ENCODE data around the gene ZIM2. TPM values are rescaled to one million over a fixed set of nuclear protein-coding genes. Genes with fewer than 3 reads are reported as not detected.

Gene ZIM2
- total RNA-seq, 1 experiment from 2014 or later = not detected

DNA sequence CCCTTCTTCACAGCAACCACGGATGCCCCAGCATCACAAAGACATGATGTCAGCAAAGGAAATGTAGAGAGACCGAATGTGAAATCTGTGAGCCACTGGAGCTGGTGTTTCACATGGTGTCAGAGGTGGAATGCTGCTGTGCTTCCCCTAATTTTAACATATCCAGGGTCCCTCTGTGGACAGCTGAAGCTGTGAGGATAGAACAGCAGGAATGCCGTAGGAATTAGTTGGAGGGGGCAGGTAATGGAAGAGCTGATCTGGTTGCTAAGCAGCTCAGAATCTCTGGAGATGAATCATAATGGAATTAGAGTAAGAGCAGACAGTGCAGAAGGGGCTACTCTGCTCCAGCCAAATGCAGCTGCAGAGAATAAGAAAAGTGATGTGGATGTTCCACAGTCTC, 100.0 kb downstream of the ZIM2 start (continued):
- no peak for TF ChIP-seq ATF2 (CRISPR knock-in tag; IDR thresholded peaks at IDR 0.05; ENCODE audit: borderline replicate concordance, low read depth)
- TF ChIP-seq, protein P1, sequence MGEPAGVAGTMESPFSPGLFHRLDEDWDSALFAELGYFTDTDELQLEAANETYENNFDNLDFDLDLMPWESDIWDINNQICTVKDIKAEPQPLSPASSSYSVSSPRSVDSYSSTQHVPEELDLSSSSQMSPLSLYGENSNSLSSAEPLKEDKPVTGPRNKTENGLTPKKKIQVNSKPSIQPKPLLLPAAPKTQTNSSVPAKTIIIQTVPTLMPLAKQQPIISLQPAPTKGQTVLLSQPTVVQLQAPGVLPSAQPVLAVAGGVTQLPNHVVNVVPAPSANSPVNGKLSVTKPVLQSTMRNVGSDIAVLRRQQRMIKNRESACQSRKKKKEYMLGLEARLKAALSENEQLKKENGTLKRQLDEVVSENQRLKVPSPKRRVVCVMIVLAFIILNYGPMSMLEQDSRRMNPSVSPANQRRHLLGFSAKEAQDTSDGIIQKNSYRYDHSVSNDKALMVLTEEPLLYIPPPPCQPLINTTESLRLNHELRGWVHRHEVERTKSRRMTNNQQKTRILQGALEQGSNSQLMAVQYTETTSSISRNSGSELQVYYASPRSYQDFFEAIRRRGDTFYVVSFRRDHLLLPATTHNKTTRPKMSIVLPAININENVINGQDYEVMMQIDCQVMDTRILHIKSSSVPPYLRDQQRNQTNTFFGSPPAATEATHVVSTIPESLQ (CRISPR knock-in tag; IDR thresholded peaks at IDR 0.05) = no peak
- TF ChIP-seq NFE2L1 (CRISPR knock-in tag; IDR thresholded peaks at IDR 0.05) = no peak
- TF ChIP-seq GABPB1 (CRISPR knock-in tag; IDR thresholded peaks at IDR 0.05) = no peak

DNA sequence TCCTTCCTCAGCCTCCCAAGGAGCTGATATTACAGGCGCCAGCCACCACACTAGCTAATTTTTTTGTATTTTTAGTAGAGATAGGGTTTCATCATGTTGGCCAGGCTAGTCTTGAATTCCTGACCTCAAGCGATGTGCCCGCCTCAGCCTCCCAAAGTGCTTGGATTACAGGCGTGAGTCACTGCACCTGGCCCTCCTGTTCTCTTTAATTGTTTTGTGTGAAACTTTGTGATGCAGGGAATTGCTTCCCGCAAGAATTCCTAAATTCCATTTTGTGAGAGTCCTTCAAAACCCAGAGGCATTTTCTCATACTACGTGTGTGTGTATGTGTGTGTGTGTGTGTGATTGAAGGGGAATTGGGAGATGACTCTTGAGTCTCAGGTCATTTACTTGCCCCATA, 104.0 kb downstream of the ZIM2 start:
- ATAC-seq (no peak), DNase-seq (ENCODE audit: low spot score) (no peak)
- no peaks in the 10 kb centered on the region for H3K4me1 Mint-ChIP-seq
- TF ChIP-seq TEAD4 (CRISPR knock-in tag; IDR thresholded peaks at IDR 0.05) = no peak
- TF ChIP-seq, protein P2, sequence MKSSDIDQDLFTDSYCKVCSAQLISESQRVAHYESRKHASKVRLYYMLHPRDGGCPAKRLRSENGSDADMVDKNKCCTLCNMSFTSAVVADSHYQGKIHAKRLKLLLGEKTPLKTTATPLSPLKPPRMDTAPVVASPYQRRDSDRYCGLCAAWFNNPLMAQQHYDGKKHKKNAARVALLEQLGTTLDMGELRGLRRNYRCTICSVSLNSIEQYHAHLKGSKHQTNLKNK (CRISPR knock-in tag; IDR thresholded peaks at IDR 0.05) = no peak
- TF ChIP-seq, protein P3, sequence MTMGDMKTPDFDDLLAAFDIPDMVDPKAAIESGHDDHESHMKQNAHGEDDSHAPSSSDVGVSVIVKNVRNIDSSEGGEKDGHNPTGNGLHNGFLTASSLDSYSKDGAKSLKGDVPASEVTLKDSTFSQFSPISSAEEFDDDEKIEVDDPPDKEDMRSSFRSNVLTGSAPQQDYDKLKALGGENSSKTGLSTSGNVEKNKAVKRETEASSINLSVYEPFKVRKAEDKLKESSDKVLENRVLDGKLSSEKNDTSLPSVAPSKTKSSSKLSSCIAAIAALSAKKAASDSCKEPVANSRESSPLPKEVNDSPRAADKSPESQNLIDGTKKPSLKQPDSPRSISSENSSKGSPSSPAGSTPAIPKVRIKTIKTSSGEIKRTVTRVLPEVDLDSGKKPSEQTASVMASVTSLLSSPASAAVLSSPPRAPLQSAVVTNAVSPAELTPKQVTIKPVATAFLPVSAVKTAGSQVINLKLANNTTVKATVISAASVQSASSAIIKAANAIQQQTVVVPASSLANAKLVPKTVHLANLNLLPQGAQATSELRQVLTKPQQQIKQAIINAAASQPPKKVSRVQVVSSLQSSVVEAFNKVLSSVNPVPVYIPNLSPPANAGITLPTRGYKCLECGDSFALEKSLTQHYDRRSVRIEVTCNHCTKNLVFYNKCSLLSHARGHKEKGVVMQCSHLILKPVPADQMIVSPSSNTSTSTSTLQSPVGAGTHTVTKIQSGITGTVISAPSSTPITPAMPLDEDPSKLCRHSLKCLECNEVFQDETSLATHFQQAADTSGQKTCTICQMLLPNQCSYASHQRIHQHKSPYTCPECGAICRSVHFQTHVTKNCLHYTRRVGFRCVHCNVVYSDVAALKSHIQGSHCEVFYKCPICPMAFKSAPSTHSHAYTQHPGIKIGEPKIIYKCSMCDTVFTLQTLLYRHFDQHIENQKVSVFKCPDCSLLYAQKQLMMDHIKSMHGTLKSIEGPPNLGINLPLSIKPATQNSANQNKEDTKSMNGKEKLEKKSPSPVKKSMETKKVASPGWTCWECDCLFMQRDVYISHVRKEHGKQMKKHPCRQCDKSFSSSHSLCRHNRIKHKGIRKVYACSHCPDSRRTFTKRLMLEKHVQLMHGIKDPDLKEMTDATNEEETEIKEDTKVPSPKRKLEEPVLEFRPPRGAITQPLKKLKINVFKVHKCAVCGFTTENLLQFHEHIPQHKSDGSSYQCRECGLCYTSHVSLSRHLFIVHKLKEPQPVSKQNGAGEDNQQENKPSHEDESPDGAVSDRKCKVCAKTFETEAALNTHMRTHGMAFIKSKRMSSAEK (CRISPR knock-in tag; IDR thresholded peaks at IDR 0.05; ENCODE audit: borderline replicate concordance) = no peak
- peaks cover 9% of the 10 kb centered on the region for H3K27me3 Mint-ChIP-seq (ENCODE audit: low read depth)
- H3K9me3 Mint-ChIP-seq = peaks cover 81% of the 10 kb centered on the region
- POLR2A ChIA-PET = no interaction called here
- peaks cover 72% of the 10 kb centered on the region for H3K36me3 Mint-ChIP-seq
- H3K4me3 Mint-ChIP-seq = no peak overlapping the region
- H3K27ac Mint-ChIP-seq = no peak overlapping the region
- CTCF ChIA-PET = no interaction called here

- peaks cover 72% of the 10 kb centered on the region for H3K36me3 Mint-ChIP-seq
- ChIA-PET CTCF (no interaction called here), POLR2A (no interaction called here)
- no peak overlapping the region for H3K4me3 Mint-ChIP-seq
- H3K9me3 Mint-ChIP-seq = peaks cover 82% of the 10 kb centered on the region
- H3K27me3 Mint-ChIP-seq (ENCODE audit: low read depth) = peaks cover 8% of the 10 kb centered on the region
- no peak overlapping the region for H3K27ac Mint-ChIP-seq
- DNase-seq (ENCODE audit: low spot score) (no peak), ATAC-seq (no peak)
- H3K4me1 Mint-ChIP-seq = no peaks in the 10 kb centered on the region
- TF ChIP-seq, protein P4, sequence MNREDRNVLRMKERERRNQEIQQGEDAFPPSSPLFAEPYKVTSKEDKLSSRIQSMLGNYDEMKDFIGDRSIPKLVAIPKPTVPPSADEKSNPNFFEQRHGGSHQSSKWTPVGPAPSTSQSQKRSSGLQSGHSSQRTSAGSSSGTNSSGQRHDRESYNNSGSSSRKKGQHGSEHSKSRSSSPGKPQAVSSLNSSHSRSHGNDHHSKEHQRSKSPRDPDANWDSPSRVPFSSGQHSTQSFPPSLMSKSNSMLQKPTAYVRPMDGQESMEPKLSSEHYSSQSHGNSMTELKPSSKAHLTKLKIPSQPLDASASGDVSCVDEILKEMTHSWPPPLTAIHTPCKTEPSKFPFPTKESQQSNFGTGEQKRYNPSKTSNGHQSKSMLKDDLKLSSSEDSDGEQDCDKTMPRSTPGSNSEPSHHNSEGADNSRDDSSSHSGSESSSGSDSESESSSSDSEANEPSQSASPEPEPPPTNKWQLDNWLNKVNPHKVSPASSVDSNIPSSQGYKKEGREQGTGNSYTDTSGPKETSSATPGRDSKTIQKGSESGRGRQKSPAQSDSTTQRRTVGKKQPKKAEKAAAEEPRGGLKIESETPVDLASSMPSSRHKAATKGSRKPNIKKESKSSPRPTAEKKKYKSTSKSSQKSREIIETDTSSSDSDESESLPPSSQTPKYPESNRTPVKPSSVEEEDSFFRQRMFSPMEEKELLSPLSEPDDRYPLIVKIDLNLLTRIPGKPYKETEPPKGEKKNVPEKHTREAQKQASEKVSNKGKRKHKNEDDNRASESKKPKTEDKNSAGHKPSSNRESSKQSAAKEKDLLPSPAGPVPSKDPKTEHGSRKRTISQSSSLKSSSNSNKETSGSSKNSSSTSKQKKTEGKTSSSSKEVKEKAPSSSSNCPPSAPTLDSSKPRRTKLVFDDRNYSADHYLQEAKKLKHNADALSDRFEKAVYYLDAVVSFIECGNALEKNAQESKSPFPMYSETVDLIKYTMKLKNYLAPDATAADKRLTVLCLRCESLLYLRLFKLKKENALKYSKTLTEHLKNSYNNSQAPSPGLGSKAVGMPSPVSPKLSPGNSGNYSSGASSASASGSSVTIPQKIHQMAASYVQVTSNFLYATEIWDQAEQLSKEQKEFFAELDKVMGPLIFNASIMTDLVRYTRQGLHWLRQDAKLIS (CRISPR knock-in tag; IDR thresholded peaks at IDR 0.05; ENCODE audit: borderline replicate concordance) = no peak
- TF ChIP-seq NFYB (CRISPR knock-in tag; conservative IDR thresholded peaks at IDR 0.05; ENCODE audit: low read depth) (no peak), ATF1 (CRISPR knock-in tag; IDR thresholded peaks at IDR 0.05) (no peak), SP1 (CRISPR knock-in tag; conservative IDR thresholded peaks at IDR 0.05) (no peak), SMAD4 (CRISPR knock-in tag; IDR thresholded peaks at IDR 0.05) (no peak), STAT6 (CRISPR knock-in tag; conservative IDR thresholded peaks at IDR 0.05; ENCODE audit: low read depth) (no peak)
- TF ChIP-seq, protein P5, sequence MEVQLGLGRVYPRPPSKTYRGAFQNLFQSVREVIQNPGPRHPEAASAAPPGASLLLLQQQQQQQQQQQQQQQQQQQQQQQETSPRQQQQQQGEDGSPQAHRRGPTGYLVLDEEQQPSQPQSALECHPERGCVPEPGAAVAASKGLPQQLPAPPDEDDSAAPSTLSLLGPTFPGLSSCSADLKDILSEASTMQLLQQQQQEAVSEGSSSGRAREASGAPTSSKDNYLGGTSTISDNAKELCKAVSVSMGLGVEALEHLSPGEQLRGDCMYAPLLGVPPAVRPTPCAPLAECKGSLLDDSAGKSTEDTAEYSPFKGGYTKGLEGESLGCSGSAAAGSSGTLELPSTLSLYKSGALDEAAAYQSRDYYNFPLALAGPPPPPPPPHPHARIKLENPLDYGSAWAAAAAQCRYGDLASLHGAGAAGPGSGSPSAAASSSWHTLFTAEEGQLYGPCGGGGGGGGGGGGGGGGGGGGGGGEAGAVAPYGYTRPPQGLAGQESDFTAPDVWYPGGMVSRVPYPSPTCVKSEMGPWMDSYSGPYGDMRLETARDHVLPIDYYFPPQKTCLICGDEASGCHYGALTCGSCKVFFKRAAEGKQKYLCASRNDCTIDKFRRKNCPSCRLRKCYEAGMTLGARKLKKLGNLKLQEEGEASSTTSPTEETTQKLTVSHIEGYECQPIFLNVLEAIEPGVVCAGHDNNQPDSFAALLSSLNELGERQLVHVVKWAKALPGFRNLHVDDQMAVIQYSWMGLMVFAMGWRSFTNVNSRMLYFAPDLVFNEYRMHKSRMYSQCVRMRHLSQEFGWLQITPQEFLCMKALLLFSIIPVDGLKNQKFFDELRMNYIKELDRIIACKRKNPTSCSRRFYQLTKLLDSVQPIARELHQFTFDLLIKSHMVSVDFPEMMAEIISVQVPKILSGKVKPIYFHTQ (CRISPR knock-in tag; IDR thresholded peaks at IDR 0.05) = no peak
These were observed 107.5 kb downstream of the ZIM2 start for GRCh38 chr19:56732976-56733375.
